HuH-7 (cell line): ENCODE data around the gene PHYHIPL.
"Not testable (repeated sequence)": the region's sequence is repeated elsewhere in the genome, so short reads cannot be mapped to it uniquely, and the experiment has no call there.

Experiments used
- DNase-seq: peaks from one replicate; pipeline ENCODE4 v3.0.0; 2011; ENCODE audit warnings: low spot score

The PHYHIPL gene

DNA sequence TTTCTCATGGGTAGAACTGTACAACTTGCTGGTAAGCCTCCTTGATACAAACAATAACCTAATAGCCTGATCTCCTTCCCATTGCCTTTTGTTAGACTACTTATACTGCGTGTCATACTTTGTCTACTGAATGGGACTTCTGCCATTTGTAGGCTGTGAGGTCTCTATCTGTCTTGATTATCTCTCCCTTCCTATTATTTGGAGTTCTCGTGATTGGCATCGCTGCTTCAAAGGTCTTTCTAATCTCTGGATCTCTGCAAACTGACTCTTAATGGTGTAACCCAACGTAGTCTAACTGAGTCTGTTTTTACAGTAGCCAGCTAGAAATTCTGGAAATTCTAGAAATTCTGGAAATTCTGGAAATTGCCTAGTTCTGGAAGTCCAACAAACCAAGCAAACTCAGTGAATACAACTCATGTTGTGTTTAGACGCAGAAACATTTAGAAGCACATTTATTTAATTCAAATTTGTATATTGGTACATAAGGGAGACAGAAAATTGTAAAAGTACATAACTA lies 29.8 kb downstream of the PHYHIPL start:
- no peak for DNase-seq

DNA sequence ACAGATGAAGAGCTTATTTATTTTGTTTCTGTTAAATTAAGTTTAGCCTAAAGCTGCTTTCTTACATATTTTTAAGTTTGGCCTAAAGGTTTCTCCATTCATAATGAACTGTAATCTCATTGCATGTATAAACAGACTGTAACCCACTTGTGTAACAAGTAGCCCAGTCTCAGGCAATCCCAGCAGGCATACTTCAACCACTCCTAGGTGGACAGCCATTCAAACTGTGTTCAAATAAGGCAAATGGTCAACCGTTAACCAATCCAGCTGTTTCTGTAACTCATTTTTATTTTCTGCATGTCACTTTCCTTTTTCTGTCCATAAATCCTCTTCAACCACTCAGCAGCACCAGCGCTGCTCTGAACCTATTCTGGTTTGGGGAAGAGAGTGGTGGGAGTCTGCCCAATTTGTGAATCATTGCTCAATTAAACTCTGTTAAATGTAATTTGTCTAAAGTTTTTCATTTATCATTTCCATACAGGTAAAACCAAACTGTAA lies 35.9 kb downstream of the PHYHIPL start:
- DNase-seq: no peak

DNA sequence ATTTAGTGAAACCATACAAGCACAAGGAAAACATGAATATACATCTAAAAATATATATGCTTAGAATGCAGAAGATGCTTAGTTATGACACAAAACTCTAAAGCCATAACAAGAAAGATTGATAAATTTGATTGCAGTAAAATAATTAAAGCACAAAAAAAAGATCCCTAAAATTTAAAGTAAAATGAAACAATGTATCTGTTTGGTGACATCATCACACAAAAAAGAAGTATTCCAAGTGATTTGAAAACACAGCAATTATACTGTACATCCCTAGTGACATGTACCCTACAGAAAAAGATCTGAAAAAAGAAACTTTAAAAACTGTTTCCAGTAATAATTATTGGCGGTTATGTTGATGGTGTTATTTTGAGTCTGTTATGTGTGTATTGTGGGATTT lies 37.7 kb downstream of the PHYHIPL start:
- no peak for DNase-seq

DNA sequence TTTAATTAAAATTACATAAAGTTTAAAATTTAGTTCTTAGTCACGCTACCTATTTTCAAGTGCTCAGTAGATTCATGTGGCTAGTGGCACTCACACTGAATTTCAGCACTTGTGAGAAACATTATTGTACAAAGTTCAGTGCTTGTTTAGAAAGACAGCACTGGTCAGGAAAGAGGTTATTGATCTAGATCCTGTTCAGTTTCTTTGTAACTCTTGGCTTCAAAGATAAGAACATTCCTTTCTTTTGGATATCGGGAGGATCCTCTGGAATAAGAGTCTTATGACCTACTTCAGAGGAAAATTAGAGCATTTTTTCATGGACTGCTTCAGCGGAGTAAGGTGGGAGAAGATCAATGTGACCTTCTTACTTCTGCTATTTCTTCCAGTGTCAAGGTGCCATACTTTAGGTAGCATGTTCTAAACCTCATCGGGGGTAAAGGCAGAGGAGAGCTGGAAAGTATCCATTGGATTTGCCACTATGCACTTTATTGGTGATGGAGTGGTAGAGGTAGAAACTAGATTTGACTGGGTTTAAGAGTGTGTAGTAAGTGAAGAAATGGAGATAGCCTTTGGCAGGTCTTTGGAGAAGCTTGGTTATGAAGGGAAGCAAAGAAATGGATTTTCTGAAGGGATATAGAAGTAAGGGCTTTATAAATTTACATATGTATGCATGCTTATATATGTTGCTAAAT lies 39.9 kb downstream of the PHYHIPL start:
- DNase-seq: no peak

DNA sequence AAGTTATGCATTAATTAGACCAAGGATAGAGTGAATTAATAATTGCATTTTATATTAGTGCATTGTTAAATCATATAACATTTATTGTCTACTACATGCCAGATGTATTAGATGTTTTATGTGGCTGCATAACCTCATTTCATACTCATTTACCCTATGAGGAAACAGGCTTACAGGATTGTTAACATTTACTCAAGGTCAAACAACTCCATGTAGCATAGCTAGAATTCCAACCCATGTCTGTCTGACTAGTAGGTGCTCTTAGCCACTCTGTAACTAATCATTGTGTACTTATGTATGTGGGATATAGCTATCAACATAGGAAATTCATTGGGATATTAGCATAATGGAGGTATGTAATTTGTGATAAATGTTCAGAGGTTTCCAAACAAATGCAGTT lies 46.3 kb downstream of the PHYHIPL start:
- DNase-seq: peak; percentile 10

DNA sequence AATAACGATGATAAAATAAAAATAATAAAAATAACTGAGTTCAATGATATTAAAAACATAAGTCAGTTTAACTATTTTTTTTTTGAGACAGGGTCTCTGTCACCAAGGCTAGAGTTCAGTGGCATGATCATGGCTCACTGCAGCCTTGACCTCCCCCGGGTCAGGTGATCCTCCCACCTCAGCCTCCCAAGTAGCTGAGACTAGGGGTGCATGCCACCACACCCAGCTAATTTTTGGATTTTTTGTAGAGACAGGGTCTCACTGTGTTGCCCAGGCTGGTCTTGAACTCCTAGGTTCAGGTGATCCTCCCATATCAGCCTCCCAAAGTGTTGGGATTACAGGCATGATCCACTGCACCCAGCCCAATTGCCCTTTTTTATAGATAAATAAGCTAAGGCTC lies 47.2 kb downstream of the PHYHIPL start:
- DNase-seq: not testable (repeated sequence)

DNA sequence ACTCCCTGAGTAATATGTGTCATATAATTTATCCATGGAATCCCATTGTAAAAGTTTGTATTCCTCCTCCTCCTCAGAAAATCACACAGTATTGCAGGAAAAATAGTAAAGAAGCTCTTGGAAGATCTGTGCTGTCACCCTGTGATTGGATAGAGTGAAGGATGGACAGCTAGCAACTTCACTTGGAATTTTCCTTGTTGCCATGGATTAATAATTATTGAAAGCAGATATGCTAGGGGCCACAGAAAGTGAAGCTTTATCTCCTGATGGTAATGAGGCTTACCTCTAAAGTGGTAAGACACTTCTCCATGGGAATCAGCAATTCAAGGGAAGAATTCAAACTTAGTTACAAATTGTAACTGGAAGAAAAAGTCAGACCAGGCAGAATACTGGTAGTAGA lies 48.8 kb downstream of the PHYHIPL start:
- DNase-seq: no peak

DNA sequence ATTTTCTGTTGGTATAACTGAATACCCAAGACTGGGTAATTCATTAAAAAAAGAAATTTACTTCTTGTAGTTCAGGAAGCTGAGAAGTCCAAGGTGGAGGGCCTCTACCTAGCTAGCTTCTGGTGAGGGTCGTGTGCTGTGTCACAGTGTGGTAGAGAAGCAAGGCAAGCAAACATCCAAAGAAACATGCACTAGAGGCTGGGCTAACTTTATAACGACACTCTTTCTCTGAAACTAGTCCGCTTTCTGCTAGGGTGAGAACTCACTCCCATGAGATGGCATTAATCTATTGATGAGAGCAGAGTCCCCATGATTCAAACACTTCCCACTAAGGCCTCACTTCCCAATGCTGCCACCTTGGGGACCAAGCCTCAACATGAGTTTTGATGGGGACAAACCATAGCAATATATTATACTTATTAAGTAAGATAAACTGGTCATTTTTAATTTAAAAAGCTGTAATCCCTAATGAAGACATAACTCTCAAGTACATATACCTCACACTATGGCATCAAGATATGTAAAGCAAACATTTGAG lies 50.8 kb downstream of the PHYHIPL start:
- DNase-seq: no peak

DNA sequence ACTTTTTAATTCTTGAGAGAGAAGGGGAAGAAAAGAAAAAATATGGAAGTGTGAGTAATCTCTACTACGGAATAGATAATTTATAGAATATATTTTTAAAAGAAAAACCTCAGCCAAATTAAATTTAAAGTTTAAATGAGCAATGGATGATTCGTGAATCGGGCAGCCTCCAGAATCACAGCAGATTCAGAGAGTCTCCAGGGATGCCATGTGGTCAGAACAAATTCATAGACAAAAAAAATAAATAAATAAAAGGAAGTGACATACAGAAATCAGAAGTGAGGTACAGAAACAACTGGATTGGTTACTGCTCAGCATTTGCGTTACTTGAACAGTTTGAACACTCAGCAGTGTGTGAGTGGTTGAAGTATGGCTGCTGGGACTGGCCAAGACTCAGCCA lies 53.0 kb downstream of the PHYHIPL start:
- DNase-seq: no peak

DNA sequence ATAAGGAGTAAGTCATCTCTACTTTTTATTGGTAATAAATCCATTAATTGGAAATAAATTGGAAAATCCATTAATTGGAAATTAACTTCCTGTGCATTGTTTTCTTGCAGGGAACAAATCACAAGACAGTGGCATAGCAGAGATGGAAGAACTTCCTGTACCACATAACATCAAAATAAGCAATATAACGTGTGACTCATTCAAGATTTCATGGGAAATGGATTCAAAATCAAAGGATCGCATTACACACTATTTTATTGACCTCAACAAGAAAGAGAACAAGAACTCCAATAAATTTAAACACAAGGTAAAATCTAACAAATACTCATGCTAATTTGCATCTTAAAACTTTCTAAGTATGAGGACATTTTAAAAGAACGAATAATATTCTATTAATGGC lies 57.8 kb downstream of the PHYHIPL start:
- DNase-seq: no peak

DNA sequence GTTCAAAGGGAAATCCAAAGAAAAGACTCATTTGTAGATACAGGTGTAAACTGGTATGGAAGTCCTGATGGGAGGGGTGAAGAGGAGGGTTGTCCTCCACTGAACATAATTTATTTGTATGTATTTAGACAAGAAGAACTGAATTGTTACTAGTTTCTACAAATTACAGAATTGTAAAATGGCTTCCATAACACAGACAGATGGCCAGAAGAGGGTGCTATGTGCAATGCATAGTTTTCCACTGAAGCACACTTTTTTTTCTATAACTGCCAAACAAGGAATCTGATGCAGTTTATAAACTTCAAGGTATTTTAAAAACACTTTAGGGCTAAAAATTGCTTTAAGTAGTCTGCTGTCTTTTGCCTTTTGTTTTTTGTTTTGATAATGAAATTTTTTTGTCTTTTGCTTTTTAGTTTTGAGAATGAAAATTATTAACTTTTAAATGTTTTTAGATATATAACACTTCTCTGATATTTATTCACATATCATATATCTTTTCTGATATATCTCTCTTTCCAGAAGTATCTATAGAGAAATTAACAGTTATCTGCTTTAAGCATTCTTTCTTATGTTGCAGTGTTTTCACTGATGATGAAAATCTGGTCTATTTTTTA lies 58.5 kb downstream of the PHYHIPL start:
- DNase-seq: no peak

DNA sequence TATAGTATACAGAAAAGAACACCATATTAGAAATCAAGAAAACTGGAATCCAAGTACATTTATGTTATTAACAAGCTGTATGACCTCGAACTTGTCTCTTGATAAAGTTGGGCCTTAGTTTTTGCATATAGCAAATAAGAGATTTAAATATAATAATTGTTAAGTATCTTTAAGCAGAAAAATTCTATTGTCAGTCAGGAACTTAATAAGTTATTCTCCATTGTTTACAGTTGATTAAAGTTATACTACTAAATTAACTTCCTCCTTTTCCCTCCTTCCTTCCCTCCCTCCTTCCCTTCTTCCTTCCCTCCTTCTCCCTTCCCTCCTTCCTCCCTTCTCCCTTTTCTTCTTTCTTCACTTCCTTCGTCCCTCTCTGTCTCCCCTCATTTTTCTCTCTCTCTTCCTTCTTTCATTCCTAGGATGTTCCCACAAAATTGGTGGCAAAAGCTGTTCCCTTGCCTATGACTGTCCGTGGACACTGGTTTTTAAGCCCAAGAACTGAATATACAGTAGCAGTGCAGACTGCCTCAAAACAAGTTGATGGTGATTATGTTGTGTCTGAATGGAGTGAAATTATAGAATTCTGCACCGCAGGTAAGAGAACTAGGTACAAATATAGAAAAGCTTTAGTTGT lies 59.7 kb downstream of the PHYHIPL start:
- DNase-seq: no peak

DNA sequence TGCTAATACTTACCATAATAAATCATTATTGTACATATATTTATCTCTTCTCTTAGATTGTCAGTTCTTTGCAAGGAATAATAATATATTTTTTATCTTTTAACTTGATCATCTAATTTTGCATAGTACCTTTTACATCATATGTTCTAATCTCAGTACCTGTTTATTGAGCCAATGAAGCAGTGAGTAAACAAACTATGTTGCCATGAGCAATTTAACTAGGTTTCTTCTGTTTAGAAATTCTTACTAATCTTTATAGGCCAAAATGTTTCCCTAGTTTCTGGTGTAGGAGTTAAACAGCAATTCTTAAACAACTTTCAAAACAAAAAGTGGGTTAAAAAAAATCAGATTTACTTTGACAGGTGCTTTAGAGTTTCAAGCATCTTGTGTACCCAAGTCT lies 61.3 kb downstream of the PHYHIPL start:
- DNase-seq: no peak

DNA sequence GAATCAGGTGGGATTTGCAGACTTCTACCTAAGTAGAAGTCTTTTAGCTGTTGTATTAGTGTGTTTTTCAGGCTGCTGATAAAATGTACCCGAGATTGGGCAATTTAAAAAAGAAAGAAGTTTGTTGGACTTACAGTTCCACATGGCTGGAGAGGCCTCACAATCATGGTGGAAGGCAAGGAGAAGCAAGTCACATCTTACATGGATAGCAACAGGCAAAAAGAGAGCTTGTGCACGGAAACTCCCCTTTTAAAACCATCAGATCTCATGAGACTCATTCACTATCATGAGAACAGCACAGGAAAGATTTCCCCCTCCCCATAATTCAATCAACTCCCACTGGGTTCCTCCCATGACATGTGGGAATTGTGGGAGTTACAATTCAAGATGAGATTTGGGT lies 62.7 kb downstream of the PHYHIPL start:
- not testable (repeated sequence) for DNase-seq

DNA sequence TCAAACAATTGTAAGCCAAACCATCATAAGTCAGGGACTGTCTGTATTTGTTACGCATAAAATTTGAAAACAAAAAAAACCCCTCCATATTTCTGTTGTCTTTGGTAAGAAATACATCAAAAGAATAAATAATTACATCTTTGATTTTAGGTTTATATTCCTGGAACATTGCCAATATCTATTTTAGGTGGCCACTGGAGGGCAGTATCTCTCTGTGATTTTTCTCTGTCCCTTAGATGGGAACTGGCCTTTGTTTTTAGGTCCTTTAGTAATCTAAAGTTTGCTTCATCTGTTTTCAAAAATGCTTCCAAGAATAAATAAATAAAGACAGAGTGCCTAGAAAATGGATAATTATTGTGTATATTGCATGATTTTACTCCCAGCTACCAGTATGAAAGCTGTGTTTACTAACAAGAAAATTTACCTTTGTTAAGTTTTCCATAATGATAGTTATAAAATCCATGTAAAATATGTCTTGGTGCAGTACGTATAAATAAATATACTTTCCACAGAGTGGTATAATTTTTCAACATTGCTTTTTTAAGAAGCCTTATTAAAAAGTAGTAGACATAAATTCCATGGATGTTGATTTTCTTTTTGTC lies 64.2 kb downstream of the PHYHIPL start:
- no peak for DNase-seq

DNA sequence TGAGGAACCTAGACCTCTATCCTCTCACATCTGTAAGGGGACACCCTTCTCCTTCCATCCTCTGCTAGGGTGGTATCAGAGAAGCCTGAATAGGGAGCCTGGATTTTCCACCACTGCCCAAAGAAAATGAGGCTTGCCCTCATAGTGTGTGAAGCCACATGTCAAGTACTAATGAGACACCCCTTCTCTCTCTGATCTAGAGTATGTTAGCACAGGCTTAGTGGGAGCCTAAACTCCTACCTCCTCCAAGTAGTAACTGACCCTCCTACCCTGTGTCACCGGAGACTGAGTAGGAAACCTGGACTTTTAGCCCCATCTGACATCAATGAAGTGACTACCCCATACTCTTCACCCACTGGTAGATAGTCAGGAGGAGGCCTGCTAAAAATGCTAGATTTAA lies 65.6 kb downstream of the PHYHIPL start:
- no peak for DNase-seq

DNA sequence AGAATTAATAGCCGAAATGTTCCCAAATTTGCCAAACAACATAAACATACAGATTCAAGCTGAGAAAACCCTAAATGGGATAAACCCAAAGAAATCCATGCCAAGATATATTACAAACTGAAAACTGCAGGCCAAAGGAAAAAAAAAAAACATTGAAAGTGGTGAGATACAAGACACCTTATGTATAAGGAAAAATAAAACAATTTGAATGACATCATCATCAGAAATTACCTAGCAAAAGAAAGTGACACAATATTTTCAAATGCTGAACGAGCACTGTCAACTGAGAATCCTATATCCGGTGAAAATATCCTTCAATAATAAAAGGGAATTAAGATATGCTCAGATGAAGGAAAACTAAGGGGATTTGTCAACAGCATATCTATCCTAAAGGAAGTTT lies 66.5 kb downstream of the PHYHIPL start:
- no peak for DNase-seq

DNA sequence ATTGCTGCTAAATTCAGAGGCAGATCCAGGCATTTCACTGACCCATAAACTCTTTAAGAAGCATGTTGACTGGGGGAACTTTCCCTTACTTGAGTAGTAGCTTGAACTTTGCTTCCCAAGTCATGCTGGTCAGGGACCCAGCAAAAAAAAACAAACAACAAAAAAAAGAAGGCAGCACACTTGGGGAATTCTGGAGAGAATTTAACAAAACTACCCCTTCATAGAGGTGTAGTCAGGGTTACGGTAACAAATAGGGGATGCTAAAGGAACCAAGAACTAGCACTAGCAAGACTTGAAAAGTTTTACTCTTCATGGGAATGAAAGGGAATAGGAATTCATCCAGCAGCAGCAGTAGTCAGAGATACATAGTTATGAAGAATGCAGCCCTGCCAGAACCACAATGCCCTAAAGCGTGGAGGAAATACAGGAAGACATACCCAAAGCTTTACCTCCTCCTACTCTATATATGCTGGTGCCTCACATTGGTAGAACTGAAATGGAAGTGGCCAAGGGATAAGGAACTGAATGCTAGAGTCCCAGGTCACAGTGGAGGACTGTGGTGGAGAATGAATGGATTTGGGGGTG lies 67.3 kb downstream of the PHYHIPL start:
- no peak for DNase-seq

DNA sequence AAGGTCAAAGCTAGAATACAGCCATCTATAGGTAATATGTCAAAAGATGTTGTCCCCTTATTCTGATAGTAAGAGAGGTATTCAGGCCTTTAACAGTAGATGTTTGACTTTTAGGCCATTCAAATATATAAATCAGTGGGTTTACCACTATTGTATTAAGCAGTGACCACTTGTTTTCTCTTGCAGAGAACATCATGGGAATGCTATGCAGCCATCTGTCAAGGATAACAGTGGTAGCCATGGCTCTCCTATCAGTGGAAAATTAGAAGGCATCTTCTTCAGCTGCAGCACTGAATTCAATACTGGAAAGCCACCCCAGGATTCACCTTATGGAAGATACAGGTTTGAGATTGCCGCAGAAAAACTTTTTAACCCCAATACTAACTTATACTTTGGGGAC lies 68.4 kb downstream of the PHYHIPL start:
- DNase-seq: no peak

DNA sequence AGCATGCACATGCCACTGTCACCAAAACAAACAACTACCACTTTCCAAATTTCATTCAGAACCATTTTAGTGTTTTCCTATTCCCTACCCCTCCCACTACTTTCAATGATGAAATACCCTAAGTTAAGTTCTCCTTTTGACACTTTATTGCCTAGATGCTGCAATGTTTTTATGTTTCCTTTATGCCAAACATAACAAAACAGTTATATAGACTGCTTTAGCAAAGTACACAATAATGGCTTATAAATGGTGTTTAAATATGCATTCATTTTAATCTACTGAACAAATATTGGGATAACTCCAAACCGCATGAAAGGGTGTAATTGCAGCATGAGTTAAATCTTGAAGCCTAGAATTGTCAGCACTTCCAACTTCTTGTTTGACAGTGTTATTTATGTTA lies 69.2 kb downstream of the PHYHIPL start:
- DNase-seq: no peak

DNA sequence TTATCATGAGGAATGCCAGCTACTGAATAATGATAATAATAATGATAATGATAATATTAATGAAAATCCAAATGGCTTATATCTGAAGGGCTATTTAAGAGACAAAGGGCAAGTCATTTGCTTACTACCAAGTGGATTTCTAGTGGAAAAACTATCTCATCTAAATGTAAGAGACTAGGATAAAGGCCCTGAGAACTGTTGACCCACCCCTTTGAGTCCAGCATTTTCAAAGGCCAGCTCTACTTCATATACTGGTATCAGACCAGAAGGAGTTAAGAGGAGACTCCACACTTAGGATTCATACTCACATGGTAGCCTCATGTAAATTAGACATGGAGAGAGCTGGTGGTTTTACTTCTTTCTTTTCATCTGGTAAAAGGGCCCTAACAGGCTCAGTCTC lies 76.0 kb downstream of the PHYHIPL start:
- no peak for DNase-seq

DNA sequence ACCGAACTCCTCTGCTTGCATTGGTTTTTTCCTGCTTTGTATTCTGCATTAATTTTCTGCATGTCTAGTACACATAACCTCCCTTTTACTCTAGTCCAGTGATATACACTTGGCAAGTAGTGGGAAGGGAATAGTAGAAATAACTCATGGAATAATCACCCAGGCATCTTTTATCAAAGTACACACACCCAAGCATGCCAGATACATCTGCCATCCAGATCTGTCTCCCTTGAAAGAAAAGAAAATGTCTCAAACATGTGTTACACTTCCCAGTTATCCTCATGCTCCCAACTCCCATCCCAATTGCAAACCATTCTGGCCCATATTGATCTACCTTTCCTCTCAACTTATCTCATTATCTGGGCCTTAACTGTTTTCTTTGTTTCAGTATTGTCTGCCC lies 79.0 kb downstream of the PHYHIPL start:
- DNase-seq: no peak
